GM20000 (cell line): ENCODE results near the gene HSD11B1L.
"Not testable (repeated sequence)": the region's sequence is repeated elsewhere in the genome, so short reads cannot be mapped to it uniquely, and the experiment has no call there.

Source experiments
- DNase-seq: peaks from one replicate; pipeline ENCODE4 v3.0.0; 2012; ENCODE audit warnings: low spot score
- CTCF ChIP-seq: IDR thresholded peaks from 2 replicates; pipeline ENCODE4 v1.5.1; 2012; ENCODE audit warnings: mild to moderate bottlenecking, control low read depth; ENCODE audit errors: extremely low read depth, missing control alignments

Gene HSD11B1L

DNA sequence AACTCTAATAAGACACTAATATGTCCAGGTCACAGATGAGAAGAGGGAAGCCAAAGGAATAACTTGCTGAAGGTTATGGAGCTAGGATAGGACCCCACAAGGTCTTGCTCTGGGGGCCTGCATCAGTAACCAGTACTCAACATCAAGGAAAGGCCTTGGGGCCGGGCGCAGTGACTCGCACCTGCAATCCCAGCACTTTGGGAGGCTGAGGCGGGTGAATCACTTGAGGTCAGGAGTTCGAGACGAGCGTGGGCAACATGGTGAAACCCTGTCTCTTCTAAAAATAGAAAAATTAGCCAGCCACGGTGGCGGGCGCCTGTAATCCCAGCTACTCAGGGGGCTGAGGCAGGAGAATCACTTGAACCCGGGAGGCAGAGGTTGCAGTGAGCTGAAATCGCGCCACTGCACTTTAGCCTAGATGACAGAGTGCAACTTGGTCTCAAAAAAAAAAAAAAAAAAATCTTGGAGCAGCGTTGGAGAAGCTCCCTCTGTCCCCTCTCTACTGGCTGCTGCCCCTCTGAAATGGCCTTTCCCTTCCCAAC, 37.3 kb downstream of the HSD11B1L start:
- no peak for DNase-seq
- no peak for TF ChIP-seq CTCF

GRCh38 chr19:5718579-5719273, 37.9 kb downstream of the HSD11B1L start:
- no peak for TF ChIP-seq CTCF
- peak; percentile 76 for DNase-seq

- DNase-seq: no peak
- no peak for TF ChIP-seq CTCF
These were observed 38.6 kb downstream of the HSD11B1L start for GRCh38 chr19:5719274-5719960.

GRCh38 chr19:5719961-5720790, 39.3 kb downstream of the HSD11B1L start, which contains the start of the genes CATSPERD and LONP1:
TSS of gene CATSPERD (plus strand) at chr19:5720637. CDS start at chr19:5720738, 101 bp downstream.
TSS of gene LONP1 (minus strand) at chr19:5720146. CDS start at chr19:5720132, 14 bp downstream.
- peak; percentile 99 for DNase-seq

DNA sequence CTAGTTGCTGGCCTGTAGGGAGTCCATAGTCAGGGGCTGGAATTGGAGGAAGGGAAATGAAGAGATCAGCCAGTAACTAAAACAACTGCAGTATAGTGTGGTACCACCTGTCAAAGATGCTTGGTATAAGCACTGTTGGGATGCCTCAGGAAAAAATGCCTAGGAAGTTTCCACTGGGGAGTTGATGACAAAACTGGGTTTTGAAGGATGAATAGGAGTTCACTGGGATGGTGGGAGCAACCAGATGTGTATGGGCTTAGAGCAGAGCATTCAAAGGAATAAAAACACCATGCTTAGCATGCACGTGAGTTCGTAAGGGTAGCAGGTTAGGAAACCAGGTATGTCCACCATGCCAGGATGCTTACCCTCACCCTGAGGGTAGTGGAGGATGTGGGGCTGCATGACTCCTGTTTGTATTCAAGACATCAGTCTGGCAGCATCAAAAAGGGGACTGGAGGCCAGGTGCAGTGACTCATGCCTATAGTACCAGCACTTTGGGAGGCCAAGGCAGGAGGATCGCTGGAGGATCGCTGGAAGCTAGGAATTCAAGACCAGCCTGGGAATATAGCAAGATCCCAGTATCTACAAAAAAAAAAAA, 46.7 kb downstream of the HSD11B1L start:
- TF ChIP-seq CTCF: no peak
- DNase-seq: no peak

More at GRCh38 chr19:5719961-5720790, 39.3 kb downstream of the HSD11B1L start, which contains the start of the genes CATSPERD and LONP1:
- TF ChIP-seq CTCF: peak; percentile 96

GRCh38 chr19:5733172-5733571, 52.3 kb downstream of the HSD11B1L start:
- DNase-seq: not testable (repeated sequence)
